ENCODE results near the gene PLS3. TPM values are rescaled to one million over a fixed set of nuclear protein-coding genes. Genes with fewer than 3 reads are reported as not detected.

PLS3 gene
- total and polyA plus RNA-seq, 9 of the 15 experiments (the other 6 are each of a cell fraction or from before 2014, with no cell fraction given): 0.03 to 0.42 (median 0.03) TPM; not detected in 4

DNA sequence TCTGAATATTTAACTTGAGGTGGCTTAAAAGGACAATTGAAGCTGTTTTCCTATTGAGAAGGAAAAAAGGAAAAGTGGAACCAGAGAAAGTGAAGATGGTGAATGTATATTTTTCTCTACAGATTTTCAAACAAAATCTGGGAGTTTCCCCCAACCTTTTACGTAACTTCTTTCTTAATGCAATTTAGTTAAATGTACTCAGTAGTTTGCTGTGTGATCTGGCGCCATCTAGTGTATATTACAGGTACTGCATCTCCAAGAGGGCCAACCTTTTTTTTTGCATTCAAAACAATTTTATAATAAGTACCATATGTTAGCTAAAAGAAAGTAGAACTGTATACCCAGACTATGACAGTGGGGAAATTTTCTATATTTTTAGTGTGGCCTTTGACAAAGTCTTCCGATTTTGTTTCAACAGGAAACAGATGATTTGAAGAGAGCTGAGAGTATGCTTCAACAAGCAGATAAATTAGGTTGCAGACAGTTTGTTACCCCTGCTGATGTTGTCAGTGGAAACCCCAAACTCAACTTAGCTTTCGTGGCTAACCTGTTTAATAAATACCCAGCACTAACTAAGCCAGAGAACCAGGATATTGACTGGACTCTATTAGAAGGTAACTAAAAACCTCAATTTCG, 82.0 kb downstream of the PLS3 start:
- H3K4me3 ChIP-seq: no peak overlapping the region
- no peak overlapping the region for H3K9ac ChIP-seq (ENCODE audit: insufficient read depth in 1 of 2, low read depth in 2 of 2, low read length in 2 of 2)
- no peaks in the 10 kb centered on the region for H3K27me3 ChIP-seq (ENCODE audit: control insufficient read depth in 2 of 2, insufficient read depth in 2 of 2, low read length in 2 of 2)
- no peaks in the 10 kb centered on the region for H4K20me1 ChIP-seq (replicated peaks; ENCODE audit: control insufficient read depth, insufficient read depth, low read length)
- WGBS (ENCODE audit: insufficient coverage, low coverage, missing lambda C conversion rate): 3% methylated on average over 5 of the region's 5 CpGs
- BruUV-seq (replicated peaks): no TSS peak
- H3K36me3 ChIP-seq (ENCODE audit: control insufficient read depth, insufficient read depth, low read length): no peaks in the 10 kb centered on the region
- H3K9me1 ChIP-seq (ENCODE audit: control insufficient read depth, insufficient read depth, low read length): no peaks in the 10 kb centered on the region
- ChIA-PET POLR2A (no interaction called here), CTCF (ENCODE audit: low intra/inter-chr PET ratio) (interaction anchor here (1.6 kb wide), 1 partner anchor 313 kb away, joined by 9 read pairs; no protein-coding TSS in a partner anchor)
- in situ Hi-C loops (cut with MboI): no loop called here
- H3K4me2 ChIP-seq (ENCODE audit: insufficient read depth, low read length): no peak overlapping the region
- intact Hi-C loops (cut with micrococcal nuclease): loop anchor here (1.0 to 10.0 kb wide), 2 partner anchors 313 to 418 kb away; no protein-coding TSS in a partner anchor
- no peaks in the 10 kb centered on the region for H3K9me3 ChIP-seq (replicated peaks; ENCODE audit: control insufficient read depth, insufficient read depth, low read depth, low read length)
- H3K27ac ChIP-seq (ENCODE audit: extremely low read depth, low read depth, low read length): no peak overlapping the region
- DNase-seq (ENCODE audit: extremely low read depth in 1 of 4, low spot score in 3 of 4) (peak; percentile 14 to 53 (median 35)), ATAC-seq (no peak), FAIRE-seq (peak; percentile 64)
- no peaks in the 10 kb centered on the region for H3K4me1 ChIP-seq (replicated peaks in 1 of 2; ENCODE audit: control insufficient read depth in 2 of 2, insufficient read depth in 2 of 2, low read length in 2 of 2)
- H2AFZ ChIP-seq (ENCODE audit: low read depth, low read length): no peak overlapping the region
- H3K79me2 ChIP-seq (ENCODE audit: control insufficient read depth, insufficient read depth, low read length): no peaks in the 10 kb centered on the region
- TF ChIP-seq ZSCAN29 (IDR thresholded peaks at IDR 0.05) (no peak), SMC3 (conservative IDR thresholded peaks at IDR 0.05; ENCODE audit: insufficient read depth, low read depth, low read length) (0 out of 2 replicates have a peak, but pooled peaks have one; percentile 23), RAD21 (CRISPR knock-in tag; conservative IDR thresholded peaks at IDR 0.05 in 1 of 2, IDR thresholded peaks at IDR 0.05 in 1 of 2) (peak; percentile 52 to 71)
- TF ChIP-seq, protein P1, sequence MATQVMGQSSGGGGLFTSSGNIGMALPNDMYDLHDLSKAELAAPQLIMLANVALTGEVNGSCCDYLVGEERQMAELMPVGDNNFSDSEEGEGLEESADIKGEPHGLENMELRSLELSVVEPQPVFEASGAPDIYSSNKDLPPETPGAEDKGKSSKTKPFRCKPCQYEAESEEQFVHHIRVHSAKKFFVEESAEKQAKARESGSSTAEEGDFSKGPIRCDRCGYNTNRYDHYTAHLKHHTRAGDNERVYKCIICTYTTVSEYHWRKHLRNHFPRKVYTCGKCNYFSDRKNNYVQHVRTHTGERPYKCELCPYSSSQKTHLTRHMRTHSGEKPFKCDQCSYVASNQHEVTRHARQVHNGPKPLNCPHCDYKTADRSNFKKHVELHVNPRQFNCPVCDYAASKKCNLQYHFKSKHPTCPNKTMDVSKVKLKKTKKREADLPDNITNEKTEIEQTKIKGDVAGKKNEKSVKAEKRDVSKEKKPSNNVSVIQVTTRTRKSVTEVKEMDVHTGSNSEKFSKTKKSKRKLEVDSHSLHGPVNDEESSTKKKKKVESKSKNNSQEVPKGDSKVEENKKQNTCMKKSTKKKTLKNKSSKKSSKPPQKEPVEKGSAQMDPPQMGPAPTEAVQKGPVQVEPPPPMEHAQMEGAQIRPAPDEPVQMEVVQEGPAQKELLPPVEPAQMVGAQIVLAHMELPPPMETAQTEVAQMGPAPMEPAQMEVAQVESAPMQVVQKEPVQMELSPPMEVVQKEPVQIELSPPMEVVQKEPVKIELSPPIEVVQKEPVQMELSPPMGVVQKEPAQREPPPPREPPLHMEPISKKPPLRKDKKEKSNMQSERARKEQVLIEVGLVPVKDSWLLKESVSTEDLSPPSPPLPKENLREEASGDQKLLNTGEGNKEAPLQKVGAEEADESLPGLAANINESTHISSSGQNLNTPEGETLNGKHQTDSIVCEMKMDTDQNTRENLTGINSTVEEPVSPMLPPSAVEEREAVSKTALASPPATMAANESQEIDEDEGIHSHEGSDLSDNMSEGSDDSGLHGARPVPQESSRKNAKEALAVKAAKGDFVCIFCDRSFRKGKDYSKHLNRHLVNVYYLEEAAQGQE (IDR thresholded peaks at IDR 0.05; ENCODE audit: borderline replicate concordance): peak; percentile 62; the same call in 1 of the 2 replicates
- TF ChIP-seq, protein P1 (CRISPR knock-in tag; IDR thresholded peaks at IDR 0.05; ENCODE audit: low read depth): no peak
- TF ChIP-seq, protein P2, sequence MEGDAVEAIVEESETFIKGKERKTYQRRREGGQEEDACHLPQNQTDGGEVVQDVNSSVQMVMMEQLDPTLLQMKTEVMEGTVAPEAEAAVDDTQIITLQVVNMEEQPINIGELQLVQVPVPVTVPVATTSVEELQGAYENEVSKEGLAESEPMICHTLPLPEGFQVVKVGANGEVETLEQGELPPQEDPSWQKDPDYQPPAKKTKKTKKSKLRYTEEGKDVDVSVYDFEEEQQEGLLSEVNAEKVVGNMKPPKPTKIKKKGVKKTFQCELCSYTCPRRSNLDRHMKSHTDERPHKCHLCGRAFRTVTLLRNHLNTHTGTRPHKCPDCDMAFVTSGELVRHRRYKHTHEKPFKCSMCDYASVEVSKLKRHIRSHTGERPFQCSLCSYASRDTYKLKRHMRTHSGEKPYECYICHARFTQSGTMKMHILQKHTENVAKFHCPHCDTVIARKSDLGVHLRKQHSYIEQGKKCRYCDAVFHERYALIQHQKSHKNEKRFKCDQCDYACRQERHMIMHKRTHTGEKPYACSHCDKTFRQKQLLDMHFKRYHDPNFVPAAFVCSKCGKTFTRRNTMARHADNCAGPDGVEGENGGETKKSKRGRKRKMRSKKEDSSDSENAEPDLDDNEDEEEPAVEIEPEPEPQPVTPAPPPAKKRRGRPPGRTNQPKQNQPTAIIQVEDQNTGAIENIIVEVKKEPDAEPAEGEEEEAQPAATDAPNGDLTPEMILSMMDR (IDR thresholded peaks at IDR 0.05 in 2 of 3, conservative IDR thresholded peaks at IDR 0.05 in 1 of 3; ENCODE audit: insufficient read depth in 2 of 3, low read depth in 1 of 3, low read length in 3 of 3): peak; percentile 24 to 81 (median 62); a peak in 5 of 6 replicates
